NCI-H2227 (cell line): ENCODE results near the gene PRSS38.

Experiments
- DNase-seq: peaks from one replicate; lab custom pipeline; 2025; ENCODE audit not compliant: unreplicated experiment; lab: John Stamatoyannopoulos, UW

Gene PRSS38

GRCh38 chr1:227883641-227884301 lies 68.3 kb downstream of the PRSS38 start:
- no peak for DNase-seq

GRCh38 chr1:227884370-227885134 lies 69.1 kb downstream of the PRSS38 start:
- DNase-seq: no peak

GRCh38 chr1:227885135-227885647 lies 69.7 kb downstream of the PRSS38 start:
- no peak for DNase-seq

- DNase-seq: no peak
Measured at GRCh38 chr1:227885648-227886502, 70.4 kb downstream of the PRSS38 start.

- no peak for DNase-seq
Measured at GRCh38 chr1:227886503-227886961, 71.1 kb downstream of the PRSS38 start.

GRCh38 chr1:227886993-227887696 lies 71.7 kb downstream of the PRSS38 start:
- DNase-seq: peak; percentile 36

- no peak for DNase-seq
Measured at GRCh38 chr1:227887697-227888403, 72.4 kb downstream of the PRSS38 start.

- no peak for DNase-seq
Measured at GRCh38 chr1:227888404-227889046, 73.0 kb downstream of the PRSS38 start.

- no peak for DNase-seq
Measured at GRCh38 chr1:227889047-227889862, 73.8 kb downstream of the PRSS38 start.

- DNase-seq: no peak
Measured at GRCh38 chr1:227889863-227890405, 74.5 kb downstream of the PRSS38 start.

- no peak for DNase-seq
Measured at GRCh38 chr1:227890451-227891222, 75.2 kb downstream of the PRSS38 start.

- DNase-seq: no peak
Measured at GRCh38 chr1:227891223-227891954, 75.9 kb downstream of the PRSS38 start.

GRCh38 chr1:227891955-227892488 lies 76.5 kb downstream of the PRSS38 start:
- no peak for DNase-seq

GRCh38 chr1:227892489-227893299 lies 77.2 kb downstream of the PRSS38 start:
- no peak for DNase-seq

- DNase-seq: no peak
Measured at GRCh38 chr1:227893300-227893948, 77.9 kb downstream of the PRSS38 start.
